OCI-LY3 (cell line): Measurements from ENCODE around the gene FOXC1.

ENCODE experiments used
- H2AFZ ChIP-seq: fragments of 200-600, 300-600 bp; shearing (Covaris generic); 2 replicates; pipeline ENCODE4 v1.6.0; 2014; ENCODE audit warnings: antibody characterized with exemption, low read depth, low read length
- H3K27ac ChIP-seq: fragments of 200-600, 300-600 bp; sonication (generic); 2 replicates; pipeline ENCODE4 v1.5.1; 2014; ENCODE audit warnings: mild to moderate bottlenecking, low read length, moderate library complexity, mixed read lengths
- H3K27me3 ChIP-seq: fragments of 200-600, 300-600 bp; sonication (generic); 2 replicates; pipeline ENCODE4 v1.6.1; 2014; ENCODE audit warnings: low read depth, low read length, mixed read lengths
- H3K36me3 ChIP-seq: fragments of 200-600, 300-600 bp; sonication (generic); replicated peaks from 2 replicates; pipeline ENCODE3; 2014; ENCODE audit warnings: low read depth, low read length, mixed read lengths
- H3K4me1 ChIP-seq: fragments of 300-600, 200-600 bp; sonication (generic); 2 replicates; pipeline ENCODE4 v1.6.1; 2014; ENCODE audit warnings: low read length, mixed read lengths
- H3K4me2 ChIP-seq: fragments of 200-600, 300-600 bp; sonication (generic); 2 replicates; pipeline ENCODE4 v1.6.1; 2014; ENCODE audit warnings: low read length, mixed read lengths
- H3K4me3 ChIP-seq: fragments of 300-600, 200-600 bp; sonication (generic); 2 replicates; pipeline ENCODE4 v1.5.1; 2014; ENCODE audit warnings: antibody characterized with exemption, mild to moderate bottlenecking, low read length, moderate library complexity
- H3K79me2 ChIP-seq: fragments of 300-600, 200-600 bp; shearing (Covaris generic); 2 replicates; pipeline ENCODE4 v1.6.1; 2014; ENCODE audit warnings: mild to moderate bottlenecking, low read length, mixed read lengths
- H3K9ac ChIP-seq: fragments of 300-600, 200-600 bp; shearing (Covaris generic); 2 replicates; pipeline ENCODE4 v1.6.0; 2014; ENCODE audit warnings: mild to moderate bottlenecking, low read length, moderate library complexity
- H3K9me3 ChIP-seq: fragments of 200-600, 300-600 bp; shearing (Covaris generic); 2 replicates; pipeline ENCODE4 v1.6.1; 2014; ENCODE audit warnings: low read length, mixed read lengths; ENCODE audit not compliant: insufficient read depth
- H4K20me1 ChIP-seq: fragments of 200-600, 300-600 bp; sonication (generic); 2 replicates; pipeline ENCODE4 v1.6.1; 2016; ENCODE audit warnings: low read length, mixed read lengths; ENCODE audit not compliant: insufficient read depth
- CTCF ChIP-seq: fragments of 200-600, 300-600 bp; sonication (generic); IDR thresholded peaks from 2 replicates; pipeline ENCODE4 v1.5.1; 2014; ENCODE audit warnings: antibody characterized with exemption, low read length, low read depth
- EZH2phosphoT487 ChIP-seq: fragments of 200-600 bp; shearing (Covaris generic); IDR thresholded peaks from 2 replicates; pipeline ENCODE4 v1.6.1; 2018; ENCODE audit warnings: antibody characterized with exemption, mixed run types, low read depth

Gene FOXC1

GRCh38 chr6:1596088-1596852 lies 13.4 kb upstream of the FOXC1 start:
- Histone ChIP-seq H2AFZ (no peak overlapping the region), H3K4me3 (peak overlapping the region; percentile 66), H3K4me2 (peak overlapping the region; percentile 76), H3K9me3 (no peaks in the 10 kb centered on the region), H4K20me1 (no peaks in the 10 kb centered on the region), H3K9ac (no peak overlapping the region), H3K79me2 (no peaks in the 10 kb centered on the region), H3K27me3 (no peaks in the 10 kb centered on the region), H3K36me3 (no peaks in the 10 kb centered on the region), H3K27ac (no peak overlapping the region), H3K4me1 (0 out of 2 replicates have a peak, but pooled peaks cover 6% of the 10 kb centered on the region)
- no peak for TF ChIP-seq EZH2phosphoT487
- TF ChIP-seq CTCF = peak; percentile 68

GRCh38 chr6:1597121-1597744 lies 12.5 kb upstream of the FOXC1 start:
- H4K20me1 ChIP-seq = no peaks in the 10 kb centered on the region
- TF ChIP-seq CTCF (no peak), EZH2phosphoT487 (no peak)
- H3K27ac ChIP-seq = no peak overlapping the region
- no peaks in the 10 kb centered on the region for H3K27me3 ChIP-seq
- no peaks in the 10 kb centered on the region for H3K79me2 ChIP-seq
- no peaks in the 10 kb centered on the region for H3K36me3 ChIP-seq
- H2AFZ ChIP-seq = no peak overlapping the region
- H3K4me1 ChIP-seq = 0 out of 2 replicates have a peak, but pooled peaks cover 6% of the 10 kb centered on the region
- H3K4me2 ChIP-seq = no peak overlapping the region
- no peaks in the 10 kb centered on the region for H3K9me3 ChIP-seq
- no peak overlapping the region for H3K4me3 ChIP-seq
- no peak overlapping the region for H3K9ac ChIP-seq

GRCh38 chr6:1597924-1598323 lies 11.8 kb upstream of the FOXC1 start:
- no peaks in the 10 kb centered on the region for H3K36me3 ChIP-seq
- H3K9ac ChIP-seq = no peak overlapping the region
- H3K4me3 ChIP-seq = no peak overlapping the region
- H3K4me1 ChIP-seq = 0 out of 2 replicates have a peak, but pooled peaks cover 6% of the 10 kb centered on the region
- no peaks in the 10 kb centered on the region for H3K27me3 ChIP-seq
- no peaks in the 10 kb centered on the region for H3K9me3 ChIP-seq
- no peak overlapping the region for H3K4me2 ChIP-seq
- H4K20me1 ChIP-seq = no peaks in the 10 kb centered on the region
- H3K27ac ChIP-seq = no peak overlapping the region
- TF ChIP-seq CTCF (no peak), EZH2phosphoT487 (no peak)
- H3K79me2 ChIP-seq = no peaks in the 10 kb centered on the region
- H2AFZ ChIP-seq = no peak overlapping the region

- no peaks in the 10 kb centered on the region for H3K27me3 ChIP-seq
- H3K9me3 ChIP-seq = no peaks in the 10 kb centered on the region
- H4K20me1 ChIP-seq = no peaks in the 10 kb centered on the region
- no peaks in the 10 kb centered on the region for H3K79me2 ChIP-seq
- H3K4me3 ChIP-seq = no peak overlapping the region
- H3K4me1 ChIP-seq = 0 out of 2 replicates have a peak, but pooled peaks cover 6% of the 10 kb centered on the region
- no peaks in the 10 kb centered on the region for H3K36me3 ChIP-seq
- no peak for TF ChIP-seq EZH2phosphoT487
- TF ChIP-seq CTCF = no peak
- no peak overlapping the region for H3K27ac ChIP-seq
- H2AFZ ChIP-seq = no peak overlapping the region
- H3K9ac ChIP-seq = no peak overlapping the region
- no peak overlapping the region for H3K4me2 ChIP-seq
Measured at GRCh38 chr6:1598433-1598832, 11.3 kb upstream of the FOXC1 start.
